Measurements from ENCODE around the gene RXRA.

Gene RXRA

GRCh38 chr9:134355561-134356279 lies 29.5 kb downstream of the RXRA start:
- DNase-seq (ENCODE audit: low read depth), result no peak

- DNase-seq (ENCODE audit: low read depth), result no peak
These were observed 30.5 kb downstream of the RXRA start for GRCh38 chr9:134356496-134357470.

- no peak for DNase-seq (ENCODE audit: low read depth)
These were observed 31.4 kb downstream of the RXRA start for GRCh38 chr9:134357631-134358025.

- DNase-seq (ENCODE audit: low read depth), result no peak
These were observed 31.9 kb downstream of the RXRA start for GRCh38 chr9:134358026-134358661.

- DNase-seq (ENCODE audit: low read depth), result no peak
These were observed 32.5 kb downstream of the RXRA start for GRCh38 chr9:134358662-134359319.

GRCh38 chr9:134359493-134360179 lies 33.4 kb downstream of the RXRA start:
- DNase-seq (ENCODE audit: low read depth), result no peak

GRCh38 chr9:134360180-134360759 lies 34.0 kb downstream of the RXRA start:
- DNase-seq (ENCODE audit: low read depth), result no peak

GRCh38 chr9:134360897-134361296 lies 34.6 kb downstream of the RXRA start:
- DNase-seq (ENCODE audit: low read depth), result no peak

GRCh38 chr9:134361426-134361825 lies 35.2 kb downstream of the RXRA start:
- no peak for DNase-seq (ENCODE audit: low read depth)

GRCh38 chr9:134361843-134362414 lies 35.7 kb downstream of the RXRA start:
- no peak for DNase-seq (ENCODE audit: low read depth)

GRCh38 chr9:134363450-134363849 lies 37.2 kb downstream of the RXRA start:
- DNase-seq (ENCODE audit: low read depth), result no peak

- DNase-seq (ENCODE audit: low read depth), result no peak
These were observed 38.3 kb downstream of the RXRA start for GRCh38 chr9:134364391-134365114.

GRCh38 chr9:134365115-134365596 lies 38.9 kb downstream of the RXRA start:
- no peak for DNase-seq (ENCODE audit: low read depth)

GRCh38 chr9:134365791-134366222 lies 39.6 kb downstream of the RXRA start:
- no peak for DNase-seq (ENCODE audit: low read depth)

GRCh38 chr9:134366223-134367031 lies 40.2 kb downstream of the RXRA start:
- no peak for DNase-seq (ENCODE audit: low read depth)

- DNase-seq (ENCODE audit: low read depth), result no peak
These were observed 40.8 kb downstream of the RXRA start for GRCh38 chr9:134367061-134367460.

GRCh38 chr9:134367791-134368490 lies 41.7 kb downstream of the RXRA start:
- DNase-seq (ENCODE audit: low read depth), result no peak

GRCh38 chr9:134368571-134368970 lies 42.3 kb downstream of the RXRA start:
- DNase-seq (ENCODE audit: low read depth), result no peak
